ENCODE measurements around the gene CDK15. TPM values are rescaled to one million over a fixed set of nuclear protein-coding genes. Genes with fewer than 3 reads are reported as not detected.
A peak's percentile ranks its signal among the peaks of the same experiment; 100 is the strongest.

The CDK15 gene
- total RNA-seq, 2 donors from 2014 or later = 1.2 TPM; not detected in 1

GRCh38 chr2:201780674-201781493 lies 25.5 kb upstream of the CDK15 start, which contains the start of gene ALS2:
Gene ALS2 (minus strand): TSS chr2:201780933. CDS start chr2:201768885, 12,048 bp downstream.
- peak; percentile 98 for DNase-seq (ENCODE audit: low spot score)
- Histone ChIP-seq H3K4me1 (replicated peaks) (no peaks in the 10 kb centered on the region), H3K27ac (peak within 1 kb of the TSS; percentile 81 to 84), H3K9me3 (no peaks in the 10 kb centered on the region), H3K27me3 (replicated peaks; ENCODE audit: insufficient read depth) (no peaks in the 10 kb centered on the region), H3K36me3 (no peaks in the 10 kb centered on the region), H3K4me3 (peak within 1 kb of the TSS; percentile 71 to 86)
- intact Hi-C loops (cut with DNase I) = loop anchor here (5.0 kb wide), 1 partner anchor 251 kb away; the partner anchor contains the start of gene FZD7
- TF ChIP-seq POLR2A (IDR thresholded peaks at IDR 0.05) = peak; percentile 69
- TF ChIP-seq CTCF (IDR thresholded peaks at IDR 0.05) = peak in 1 of 4 experiments; percentile 9
- TF ChIP-seq POLR2AphosphoS5 (IDR thresholded peaks at IDR 0.05) = peak; percentile 96
- under 1% methylated on average over 51 of the region's 60 CpGs for WGBS

GRCh38 chr2:201781557-201782051 lies 24.7 kb upstream of the CDK15 start:
- peak; percentile 20 for DNase-seq (ENCODE audit: low spot score)
- intact Hi-C loops (cut with DNase I) = loop anchor here (5.0 kb wide), 1 partner anchor 251 kb away; the partner anchor contains the start of gene FZD7
- peak overlapping the region; percentile 81 to 84 for H3K27ac ChIP-seq

DNA sequence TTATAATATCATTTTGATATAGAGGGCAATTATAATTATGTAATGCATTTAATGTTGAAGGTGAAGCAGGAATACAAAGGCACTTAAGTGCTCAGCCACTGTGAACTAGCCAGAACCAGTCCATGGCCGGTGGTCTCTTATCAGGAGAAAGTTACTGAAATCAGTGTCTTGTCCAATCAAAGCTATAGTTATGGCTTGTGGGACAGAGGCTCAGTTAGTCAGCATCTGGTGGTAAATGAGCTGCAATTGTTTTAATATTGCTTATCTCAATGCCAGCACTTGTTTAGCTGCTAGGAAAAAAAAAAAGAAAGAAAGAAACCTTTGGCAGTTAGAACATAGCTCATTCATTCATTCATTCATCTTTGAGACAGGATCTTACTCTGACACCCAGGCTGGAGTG lies 21.8 kb upstream of the CDK15 start:
- Histone ChIP-seq H3K27me3 (replicated peaks; ENCODE audit: insufficient read depth) (no peaks in the 10 kb centered on the region), H3K4me1 (replicated peaks) (no peaks in the 10 kb centered on the region), H3K9me3 (no peaks in the 10 kb centered on the region), H3K4me3 (no peak overlapping the region), H3K27ac (no peak overlapping the region), H3K36me3 (no peaks in the 10 kb centered on the region)
- intact Hi-C loops (cut with DNase I) = loop anchor here (5.0 kb wide), 1 partner anchor 248 kb away; the partner anchor contains the start of gene FZD7
- 50% methylated on average over 1 of the region's 1 CpG for WGBS
- TF ChIP-seq POLR2A (IDR thresholded peaks at IDR 0.05) = no peak
- DNase-seq (ENCODE audit: low spot score) = no peak

More at GRCh38 chr2:201781557-201782051, 24.7 kb upstream of the CDK15 start:
- 3% methylated on average over 15 of the region's 15 CpGs for WGBS
- H3K36me3 ChIP-seq = no peaks in the 10 kb centered on the region
- no peaks in the 10 kb centered on the region for H3K27me3 ChIP-seq (replicated peaks; ENCODE audit: insufficient read depth)
- TF ChIP-seq POLR2AphosphoS5 (IDR thresholded peaks at IDR 0.05) (no peak), CTCF (IDR thresholded peaks at IDR 0.05) (no peak)
- peak overlapping the region; percentile 71 to 86 for H3K4me3 ChIP-seq
- H3K4me1 ChIP-seq (replicated peaks) = no peaks in the 10 kb centered on the region
- H3K9me3 ChIP-seq = no peaks in the 10 kb centered on the region

GRCh38 chr2:201785135-201785534 lies 21.2 kb upstream of the CDK15 start:
- no peak for DNase-seq (ENCODE audit: low spot score)
- Histone ChIP-seq H3K4me1 (replicated peaks) (no peaks in the 10 kb centered on the region), H3K27me3 (replicated peaks; ENCODE audit: insufficient read depth) (no peaks in the 10 kb centered on the region), H3K36me3 (no peaks in the 10 kb centered on the region), H3K9me3 (no peaks in the 10 kb centered on the region), H3K27ac (no peak overlapping the region), H3K4me3 (no peak overlapping the region)
- TF ChIP-seq CTCF (IDR thresholded peaks at IDR 0.05) = no peak
- WGBS = 50% methylated on average over 4 of the region's 4 CpGs
- intact Hi-C loops (cut with DNase I) = no loop called here

DNA sequence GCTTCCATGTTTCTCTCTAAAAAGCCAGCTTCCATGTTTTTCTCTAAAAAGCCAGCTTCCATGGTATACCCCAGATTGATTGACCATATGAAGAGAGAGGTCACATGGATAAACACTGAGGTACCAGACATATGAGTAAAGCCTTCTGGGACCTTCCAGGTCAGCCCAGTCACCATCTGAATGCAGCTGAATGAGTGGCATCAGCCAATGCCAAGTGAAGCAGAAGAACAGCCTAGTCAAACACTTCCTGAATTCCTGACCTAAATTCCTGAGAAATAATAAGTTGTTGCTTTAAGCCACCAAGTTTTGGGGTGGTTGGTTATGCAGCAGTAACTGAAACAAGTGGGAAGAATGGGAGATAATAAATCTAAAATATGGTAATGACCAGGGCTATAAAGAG lies 19.9 kb upstream of the CDK15 start:
- H3K27ac ChIP-seq = no peak overlapping the region
- intact Hi-C loops (cut with DNase I) = no loop called here
- no peaks in the 10 kb centered on the region for H3K36me3 ChIP-seq
- H3K4me3 ChIP-seq = no peak overlapping the region
- TF ChIP-seq POLR2AphosphoS5 (IDR thresholded peaks at IDR 0.05) (no peak), CTCF (IDR thresholded peaks at IDR 0.05) (no peak), POLR2A (IDR thresholded peaks at IDR 0.05) (no peak)
- H3K27me3 ChIP-seq (replicated peaks; ENCODE audit: insufficient read depth) = no peaks in the 10 kb centered on the region
- H3K4me1 ChIP-seq (replicated peaks) = no peaks in the 10 kb centered on the region
- no peaks in the 10 kb centered on the region for H3K9me3 ChIP-seq
- no peak for DNase-seq (ENCODE audit: low spot score)

All from prostate gland (tissue), 2 donors.